Keratinocyte (primary cell): ENCODE results near the gene DNPEP. TPM values are rescaled to one million over a fixed set of nuclear protein-coding genes. Genes with fewer than 3 reads are reported as not detected.
A peak's percentile ranks its signal among the peaks of the same experiment; 100 is the strongest.

ENCODE experiments used
- DNase-seq: peaks from one replicate; pipeline ENCODE4 v3.0.0-alpha.2; 2011; ENCODE audit warnings: low read depth, missing footprints, low spot score
- FAIRE-seq: peaks from 2 replicates; lab custom pipeline; 2011; peaks lifted over from hg19 to GRCh38; lab: Jason Lieb, UNC
- H2AFZ ChIP-seq: 2 replicates; pipeline ENCODE4 v1.6.0; 2012; ENCODE audit warnings: low read length, control low read depth, inconsistent platforms; ENCODE audit not compliant: control insufficient read depth
- H3K27ac ChIP-seq: 2 replicates; pipeline ENCODE4 v1.5.1; 2011; ENCODE audit warnings: low read length; ENCODE audit not compliant: control insufficient read depth, insufficient read depth
- H3K27me3 ChIP-seq: 3 replicates; pipeline ENCODE4 v1.6.0; 2011; ENCODE audit warnings: low read length; ENCODE audit not compliant: control insufficient read depth, insufficient read depth; ENCODE audit errors: extremely low read depth
- H3K36me3 ChIP-seq, 2 experiments: 2 replicates in 1 of 2; 3 replicates in 1 of 2; pipeline ENCODE4 v1.5.1; 2011; ENCODE audit warnings: low read length in 2 of 2, mild to moderate bottlenecking in 1 of 2; ENCODE audit not compliant: control insufficient read depth in 2 of 2, insufficient read depth in 2 of 2; ENCODE audit errors: extremely low read depth in 1 of 2
- H3K4me1 ChIP-seq: 3 replicates; pipeline ENCODE4 v1.5.1; 2011; ENCODE audit warnings: low read length; ENCODE audit not compliant: control insufficient read depth, insufficient read depth; ENCODE audit errors: extremely low read depth
- H3K4me2 ChIP-seq: 3 replicates; pipeline ENCODE4 v1.6.0; 2011; ENCODE audit warnings: low read depth, low read length; ENCODE audit not compliant: control insufficient read depth, insufficient read depth; ENCODE audit errors: extremely low read depth
- H3K4me3 ChIP-seq, 3 experiments: fragments of 200-600 bp in 1 of 3; sonication (generic) in 1 of 3; 2 replicates in 2 of 3; 3 replicates in 1 of 3; pipeline ENCODE4 v1.5.1; 2011 to 2016; ENCODE audit warnings: low read length in 3 of 3, mild to moderate bottlenecking in 3 of 3, control low read depth in 2 of 3, inconsistent platforms in 1 of 3, low read depth in 1 of 3, mixed read lengths in 1 of 3, mixed run types in 1 of 3, moderate library complexity in 1 of 3; ENCODE audit not compliant: control insufficient read depth in 2 of 3, insufficient read depth in 2 of 3; ENCODE audit errors: extremely low read depth in 1 of 3
- H3K79me2 ChIP-seq: 2 replicates; pipeline ENCODE4 v1.6.0; 2012; ENCODE audit warnings: low read length; ENCODE audit not compliant: control insufficient read depth, insufficient read depth
- H3K9ac ChIP-seq: 3 replicates; pipeline ENCODE4 v1.6.0; 2011; ENCODE audit warnings: low read length; ENCODE audit not compliant: control insufficient read depth, insufficient read depth; ENCODE audit errors: extremely low read depth
- H3K9me1 ChIP-seq: 3 replicates; pipeline ENCODE4 v1.6.0; 2011; ENCODE audit warnings: low read length; ENCODE audit not compliant: control insufficient read depth, insufficient read depth; ENCODE audit errors: extremely low read depth
- H3K9me3 ChIP-seq: 2 replicates; pipeline ENCODE4 v1.5.1; 2012; ENCODE audit warnings: low read depth, low read length; ENCODE audit not compliant: control insufficient read depth
- H4K20me1 ChIP-seq: 3 replicates; pipeline ENCODE4 v1.6.0; 2011; ENCODE audit warnings: low read length; ENCODE audit not compliant: control insufficient read depth, insufficient read depth; ENCODE audit errors: extremely low read depth
- CTCF ChIP-seq, 3 experiments: IDR thresholded peaks in 1 of 3; conservative IDR thresholded peaks in 1 of 3; optimal IDR thresholded peaks in 1 of 3; 2 replicates in 2 of 3; 3 replicates in 1 of 3; pipeline versions ENCODE3 to v1.5.1; 2011; ENCODE audit warnings: low read length in 3 of 3, mild to moderate bottlenecking in 3 of 3, moderate library complexity in 2 of 3, control low read depth in 1 of 3, inconsistent platforms in 1 of 3; ENCODE audit not compliant: insufficient read depth in 2 of 3; ENCODE audit errors: extremely low read depth in 1 of 3
- EZH2 ChIP-seq: IDR thresholded peaks from one replicate; pipeline ENCODE4 v1.6.1; 2012; ENCODE audit warnings: inconsistent platforms, mild to moderate bottlenecking, low read length, moderate library complexity
- dilution Hi-C: fragments of 300-500 bp; cut with MboI; formaldehyde crosslinking; loops from one replicate; pipeline ENCODE4 v1.7.0; 2020; ENCODE audit warnings: low sequenced_read_pairs; ENCODE audit not compliant: extremely low pct_ligation_motif_present
- polyA plus RNA-seq, 5 experiments: library from polyadenylated mRNA; depleted of rRNA in 3 of 5; stranded (reverse) in 3 of 5; stranded (forward) in 1 of 5; unstranded in 1 of 5; fragments of >200 nt; gene quantifications; 1 replicate in 1 of 5; 2 replicates in 3 of 5; 3 replicates in 1 of 5; pipeline versions ENCODE4 v1.2.1 to v1.2.3, GENCODE V29; 2011 to 2012; ENCODE audit warnings: missing spikeins in 2 of 5, low read depth in 1 of 5, low replicate concordance in 1 of 5

Gene DNPEP
- polyA plus RNA-seq, 1 donor (not counting 4 experiments of a cell fraction or from before 2014, with no cell fraction given): 34.1 TPM

DNA sequence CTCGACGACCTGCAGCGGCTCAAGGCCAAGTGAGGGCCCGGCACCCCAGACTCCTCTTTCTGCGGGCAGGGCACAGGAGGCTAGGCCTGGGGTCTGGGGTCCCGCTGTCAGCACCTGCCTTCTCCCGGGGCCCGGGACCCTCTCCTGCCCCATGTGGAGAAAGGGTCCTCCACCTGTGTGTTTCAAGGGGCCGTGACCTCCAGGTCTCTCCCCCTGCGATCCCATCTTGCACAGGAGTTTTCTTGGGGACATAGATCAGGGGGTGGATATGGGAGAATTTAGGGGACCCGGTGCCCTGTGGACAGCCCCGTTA lies 31.3 kb upstream of the DNPEP start:
- Histone ChIP-seq H3K27ac (no peak overlapping the region), H3K4me1 (no peaks in the 10 kb centered on the region), H3K9me3 (no peaks in the 10 kb centered on the region), H3K79me2 (no peaks in the 10 kb centered on the region), H3K27me3 (peaks cover 34% of the 10 kb centered on the region), H3K4me2 (no peak overlapping the region), H2AFZ (no peak overlapping the region), H3K36me3 (no peaks in the 10 kb centered on the region), H4K20me1 (no peaks in the 10 kb centered on the region), H3K4me3 (no peak overlapping the region), H3K9ac (no peak overlapping the region), H3K9me1 (no peaks in the 10 kb centered on the region)
- DNase-seq: no peak
- no peak for FAIRE-seq
- dilution Hi-C loops: no loop called here
- TF ChIP-seq CTCF (optimal IDR thresholded peaks at IDR 0.05 in 1 of 3, IDR thresholded peaks at IDR 0.05 in 1 of 3, conservative IDR thresholded peaks at IDR 0.05 in 1 of 3; ENCODE audit: extremely low read depth in 1 of 3, insufficient read depth in 2 of 3, low read length in 3 of 3) (no peak), EZH2 (no peak)

GRCh38 chr2:219418155-219419011 lies 30.7 kb upstream of the DNPEP start, which contains the start of gene DES:
Gene DES (plus strand): TSS chr2:219418377. CDS start chr2:219418463, 86 bp downstream.
- no peak for DNase-seq
- Histone ChIP-seq H4K20me1 (no peaks in the 10 kb centered on the region), H3K4me3 (no peak within 1 kb of the TSS), H3K9me1 (no peaks in the 10 kb centered on the region), H3K79me2 (no peaks in the 10 kb centered on the region), H2AFZ (no peak within 1 kb of the TSS), H3K27ac (no peak within 1 kb of the TSS), H3K27me3 (peaks cover 34% of the 10 kb centered on the region), H3K9ac (no peak within 1 kb of the TSS), H3K9me3 (no peaks in the 10 kb centered on the region), H3K36me3 (no peaks in the 10 kb centered on the region), H3K4me2 (peak within 1 kb of the TSS; percentile 19), H3K4me1 (no peaks in the 10 kb centered on the region)
- FAIRE-seq: no peak
- TF ChIP-seq CTCF (optimal IDR thresholded peaks at IDR 0.05 in 1 of 3, IDR thresholded peaks at IDR 0.05 in 1 of 3, conservative IDR thresholded peaks at IDR 0.05 in 1 of 3; ENCODE audit: extremely low read depth in 1 of 3, insufficient read depth in 2 of 3, low read length in 3 of 3) (no peak), EZH2 (peak; percentile 84)
- dilution Hi-C loops: no loop called here
